Activated naive CD8-positive, alpha-beta T cell (primary cell): ENCODE data around the gene PDE9A.

ENCODE experiments used
- H3K27ac Mint-ChIP-seq: one replicate; pipeline ENCODE4 v1.8.0; 2021; ENCODE audit warnings: mixed read lengths
- H3K27me3 Mint-ChIP-seq: one replicate; pipeline ENCODE4 v1.8.0; 2021; ENCODE audit warnings: mixed read lengths
- H3K36me3 Mint-ChIP-seq: one replicate; pipeline ENCODE4 v1.8.0; 2021; ENCODE audit warnings: mixed read lengths
- H3K4me1 Mint-ChIP-seq: one replicate; pipeline ENCODE4 v1.8.0; 2021; ENCODE audit warnings: low read depth, mixed read lengths
- H3K4me3 Mint-ChIP-seq: one replicate; pipeline ENCODE4 v1.8.0; 2021; ENCODE audit warnings: mild to moderate bottlenecking, mixed read lengths
- H3K9me3 Mint-ChIP-seq: one replicate; pipeline ENCODE4 v1.8.0; 2021; ENCODE audit warnings: low read depth, mixed read lengths

Gene PDE9A

GRCh38 chr21:42766739-42767560 is 113.5 kb downstream of the PDE9A start:
- no peak overlapping the region for H3K27ac Mint-ChIP-seq
- no peaks in the 10 kb centered on the region for H3K27me3 Mint-ChIP-seq
- peaks cover 7% of the 10 kb centered on the region for H3K36me3 Mint-ChIP-seq
- no peak overlapping the region for H3K4me3 Mint-ChIP-seq
- H3K9me3 Mint-ChIP-seq, result no peaks in the 10 kb centered on the region
- H3K4me1 Mint-ChIP-seq, result no peaks in the 10 kb centered on the region

DNA sequence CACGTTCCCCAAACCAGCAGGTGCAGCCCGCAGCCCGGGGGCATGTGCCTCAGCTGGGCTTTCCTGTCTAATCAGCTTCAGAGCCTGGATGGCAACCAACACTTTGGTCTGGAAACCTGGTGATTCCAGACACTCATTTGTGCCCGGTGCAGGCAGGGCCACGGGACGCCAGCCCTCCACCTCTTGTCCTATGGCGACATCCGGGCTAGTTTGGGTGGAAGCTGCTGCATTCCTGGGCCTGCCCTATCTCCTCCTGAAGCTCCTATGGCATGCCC is 114.1 kb downstream of the PDE9A start:
- Mint-ChIP-seq H3K27me3 (no peaks in the 10 kb centered on the region), H3K4me1 (no peaks in the 10 kb centered on the region), H3K36me3 (peaks cover 6% of the 10 kb centered on the region), H3K4me3 (no peak overlapping the region), H3K9me3 (no peaks in the 10 kb centered on the region), H3K27ac (no peak overlapping the region)

DNA sequence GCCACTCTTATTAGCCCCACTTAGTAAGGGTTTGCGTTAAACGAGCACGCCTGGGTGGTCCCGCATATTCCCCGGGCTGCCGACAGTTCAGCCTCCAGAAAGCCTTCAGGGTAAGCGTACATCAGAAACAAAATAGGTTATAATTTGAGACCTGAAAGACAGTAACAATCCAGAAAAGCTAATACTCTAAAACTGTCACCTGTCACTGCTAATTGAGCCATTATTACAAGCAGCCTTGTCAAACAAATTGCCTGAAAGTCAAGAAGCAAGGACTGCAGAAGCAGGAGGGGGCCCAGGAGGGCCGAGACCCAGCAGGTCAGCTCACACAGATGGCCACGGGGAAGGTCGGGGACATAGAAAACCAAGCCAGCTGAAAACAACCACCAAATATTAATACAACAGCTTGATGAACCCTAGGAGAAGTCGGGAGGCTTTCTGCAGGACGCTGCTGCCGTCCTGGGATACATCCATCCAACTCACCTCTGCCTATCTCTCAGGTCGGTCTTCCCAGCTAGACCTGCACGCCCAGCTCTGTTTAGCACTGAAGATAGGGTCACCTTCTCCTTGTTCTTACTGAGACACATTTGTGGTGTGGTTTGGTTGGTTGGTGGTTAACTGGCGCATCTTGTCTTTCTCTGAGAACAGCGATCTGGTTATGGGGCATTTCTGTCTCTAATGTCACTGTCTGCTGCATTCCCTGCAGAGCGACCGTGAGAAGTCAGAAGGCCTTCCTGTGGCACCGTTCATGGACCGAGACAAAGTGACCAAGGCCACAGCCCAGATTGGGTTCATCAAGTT is 115.1 kb downstream of the PDE9A start:
- Mint-ChIP-seq H3K4me3 (no peak overlapping the region), H3K36me3 (peaks cover 6% of the 10 kb centered on the region), H3K27ac (no peak overlapping the region), H3K27me3 (no peaks in the 10 kb centered on the region), H3K4me1 (no peaks in the 10 kb centered on the region), H3K9me3 (no peaks in the 10 kb centered on the region)

- Mint-ChIP-seq H3K9me3 (no peaks in the 10 kb centered on the region), H3K4me3 (no peak overlapping the region), H3K27ac (no peak overlapping the region), H3K4me1 (no peaks in the 10 kb centered on the region), H3K36me3 (peaks cover 9% of the 10 kb centered on the region), H3K27me3 (no peaks in the 10 kb centered on the region)
Observed at GRCh38 chr21:42769183-42769819, 115.9 kb downstream of the PDE9A start.

GRCh38 chr21:42769820-42770716 is 116.6 kb downstream of the PDE9A start:
- Mint-ChIP-seq H3K27ac (no peak overlapping the region), H3K36me3 (peaks cover 10% of the 10 kb centered on the region), H3K9me3 (no peaks in the 10 kb centered on the region), H3K4me1 (no peaks in the 10 kb centered on the region), H3K4me3 (no peak overlapping the region), H3K27me3 (no peaks in the 10 kb centered on the region)

- Mint-ChIP-seq H3K4me3 (no peak overlapping the region), H3K36me3 (peaks cover 10% of the 10 kb centered on the region), H3K9me3 (no peaks in the 10 kb centered on the region), H3K27ac (no peak overlapping the region), H3K4me1 (no peaks in the 10 kb centered on the region), H3K27me3 (no peaks in the 10 kb centered on the region)
Observed at GRCh38 chr21:42770717-42771502, 117.5 kb downstream of the PDE9A start.

DNA sequence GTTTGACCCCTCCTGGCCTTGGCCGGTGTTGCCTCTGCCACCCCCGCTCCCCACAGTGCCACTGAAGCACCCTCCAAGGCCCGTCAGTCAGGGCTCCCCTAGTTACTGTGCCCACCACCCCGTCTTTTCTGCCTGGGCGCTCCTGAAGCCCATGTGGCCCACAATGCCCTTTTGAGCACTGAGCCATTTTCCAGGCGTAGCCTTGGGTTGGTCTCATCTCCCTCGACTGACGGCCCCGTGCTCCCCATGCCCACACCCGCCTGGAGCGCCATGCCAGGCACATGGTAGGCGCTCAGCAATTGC is 118.0 kb downstream of the PDE9A start:
- H3K27me3 Mint-ChIP-seq, result no peaks in the 10 kb centered on the region
- no peak overlapping the region for H3K4me3 Mint-ChIP-seq
- H3K9me3 Mint-ChIP-seq, result no peaks in the 10 kb centered on the region
- H3K36me3 Mint-ChIP-seq, result peaks cover 10% of the 10 kb centered on the region
- no peak overlapping the region for H3K27ac Mint-ChIP-seq
- H3K4me1 Mint-ChIP-seq, result no peaks in the 10 kb centered on the region

- Mint-ChIP-seq H3K4me3 (no peak overlapping the region), H3K36me3 (peaks cover 4% of the 10 kb centered on the region), H3K9me3 (no peaks in the 10 kb centered on the region), H3K27ac (no peak overlapping the region), H3K27me3 (no peaks in the 10 kb centered on the region), H3K4me1 (peaks cover 3% of the 10 kb centered on the region)
Observed at GRCh38 chr21:42775123-42775522, 121.7 kb downstream of the PDE9A start.

DNA sequence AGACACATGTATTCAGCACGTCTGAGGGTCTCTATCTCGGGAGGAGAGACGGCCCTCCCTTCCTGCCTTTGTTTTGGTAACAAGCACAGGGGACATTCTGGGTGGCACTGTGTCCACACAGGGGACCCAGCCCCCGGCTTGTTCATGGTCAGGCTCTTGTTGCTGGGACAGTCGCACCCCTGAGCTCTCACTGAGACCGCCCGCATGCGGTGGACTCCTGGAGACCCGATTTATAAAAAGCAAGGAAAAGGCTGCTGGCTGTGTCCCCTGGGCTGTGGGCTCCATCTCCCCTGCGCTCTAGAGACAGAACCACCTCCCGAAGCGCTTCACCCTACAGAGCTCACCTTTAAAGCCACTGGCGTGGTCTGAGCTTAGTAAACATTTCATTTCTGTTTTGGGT is 122.5 kb downstream of the PDE9A start:
- Mint-ChIP-seq H3K27ac (no peak overlapping the region), H3K9me3 (no peaks in the 10 kb centered on the region), H3K4me1 (peaks cover 6% of the 10 kb centered on the region), H3K4me3 (no peak overlapping the region), H3K27me3 (no peaks in the 10 kb centered on the region), H3K36me3 (peaks cover 4% of the 10 kb centered on the region)

- peaks cover 4% of the 10 kb centered on the region for H3K36me3 Mint-ChIP-seq
- no peak overlapping the region for H3K27ac Mint-ChIP-seq
- H3K4me3 Mint-ChIP-seq, result no peak overlapping the region
- no peaks in the 10 kb centered on the region for H3K9me3 Mint-ChIP-seq
- H3K27me3 Mint-ChIP-seq, result no peaks in the 10 kb centered on the region
- H3K4me1 Mint-ChIP-seq, result peaks cover 17% of the 10 kb centered on the region
Observed at GRCh38 chr21:42777064-42777756, 123.8 kb downstream of the PDE9A start.

- H3K27ac Mint-ChIP-seq, result no peak overlapping the region
- no peak overlapping the region for H3K4me3 Mint-ChIP-seq
- peaks cover 4% of the 10 kb centered on the region for H3K36me3 Mint-ChIP-seq
- no peaks in the 10 kb centered on the region for H3K27me3 Mint-ChIP-seq
- H3K9me3 Mint-ChIP-seq, result no peaks in the 10 kb centered on the region
- H3K4me1 Mint-ChIP-seq, result peaks cover 23% of the 10 kb centered on the region
Observed at GRCh38 chr21:42777757-42778344, 124.4 kb downstream of the PDE9A start.

DNA sequence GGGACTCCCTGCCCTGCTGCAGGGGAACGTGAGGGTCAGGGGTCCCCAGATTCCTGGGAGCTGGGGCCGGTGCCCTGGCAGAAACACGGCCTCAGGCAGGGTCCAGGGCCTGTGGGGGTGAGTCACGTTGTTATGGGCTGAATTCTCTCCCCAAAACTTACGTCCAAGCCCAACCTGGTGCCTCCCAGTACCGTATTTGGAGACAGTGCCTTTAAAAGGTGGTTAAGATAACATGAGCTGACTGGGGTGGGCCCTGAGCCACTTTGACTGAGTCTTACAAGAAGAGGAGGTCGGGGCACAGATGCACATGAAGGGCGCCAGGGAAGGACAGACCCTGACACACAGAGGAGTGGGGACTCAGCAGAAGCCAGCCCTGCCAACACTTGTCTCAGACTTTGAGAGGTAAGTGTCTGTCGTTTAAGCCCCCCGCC is 126.0 kb downstream of the PDE9A start:
- Mint-ChIP-seq H3K9me3 (no peaks in the 10 kb centered on the region), H3K27ac (no peak overlapping the region), H3K36me3 (no peaks in the 10 kb centered on the region), H3K27me3 (no peaks in the 10 kb centered on the region), H3K4me1 (peaks cover 36% of the 10 kb centered on the region), H3K4me3 (no peak overlapping the region)

DNA sequence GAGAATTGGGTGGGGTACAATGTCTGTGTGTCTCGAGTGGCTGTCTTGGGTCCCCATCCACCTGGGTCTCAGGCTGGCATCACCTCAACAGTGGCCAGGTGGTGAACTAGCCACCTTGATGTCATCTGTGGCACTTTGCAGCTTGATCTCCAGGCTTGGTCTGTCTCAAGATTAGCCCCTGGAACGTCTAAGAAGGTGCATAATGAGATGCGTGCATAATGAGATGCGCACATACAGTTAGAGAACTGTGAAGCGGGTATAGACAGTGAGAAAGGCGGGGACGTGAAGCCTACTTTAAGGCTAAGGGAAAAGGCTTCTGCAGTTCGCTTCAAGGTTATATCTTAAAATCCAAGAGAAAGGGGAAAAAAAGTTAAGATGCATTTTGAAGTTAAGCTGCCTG is 127.2 kb downstream of the PDE9A start:
- Mint-ChIP-seq H3K27ac (no peak overlapping the region), H3K4me1 (peaks cover 44% of the 10 kb centered on the region), H3K27me3 (no peaks in the 10 kb centered on the region), H3K36me3 (no peaks in the 10 kb centered on the region), H3K4me3 (no peak overlapping the region), H3K9me3 (no peaks in the 10 kb centered on the region)
